ENCODE data around the gene TEFM.
"Not testable (repeated sequence)": the region's sequence is repeated elsewhere in the genome, so short reads cannot be mapped to it uniquely, and the experiment has no call there.

TEFM gene

DNA sequence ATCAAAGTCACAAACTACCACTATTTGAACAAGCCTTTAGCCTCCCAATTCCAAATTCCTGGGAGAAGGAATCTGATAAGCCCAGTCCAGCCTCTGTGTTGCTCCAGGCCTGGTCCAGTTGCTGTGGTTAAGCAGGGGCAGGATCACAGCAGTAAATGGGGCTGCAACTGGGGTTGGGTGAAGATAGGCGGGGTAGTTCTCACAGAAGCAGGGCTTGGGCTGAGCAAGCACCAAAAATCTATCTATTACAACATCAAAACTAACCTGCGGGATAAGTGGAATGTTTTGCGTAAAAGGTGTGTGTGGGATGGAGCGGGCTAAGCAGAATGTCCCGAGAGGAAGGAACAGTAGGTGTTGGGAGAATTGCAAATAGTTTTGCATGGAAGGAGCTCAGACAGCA lies 41.8 kb upstream of the TEFM start:
- H3K27me3 Mint-ChIP-seq (ENCODE audit: low read depth, poor library complexity) = peaks cover 13% of the 10 kb centered on the region
- H3K27ac Mint-ChIP-seq = no peak overlapping the region
- TF ChIP-seq, protein P1, sequence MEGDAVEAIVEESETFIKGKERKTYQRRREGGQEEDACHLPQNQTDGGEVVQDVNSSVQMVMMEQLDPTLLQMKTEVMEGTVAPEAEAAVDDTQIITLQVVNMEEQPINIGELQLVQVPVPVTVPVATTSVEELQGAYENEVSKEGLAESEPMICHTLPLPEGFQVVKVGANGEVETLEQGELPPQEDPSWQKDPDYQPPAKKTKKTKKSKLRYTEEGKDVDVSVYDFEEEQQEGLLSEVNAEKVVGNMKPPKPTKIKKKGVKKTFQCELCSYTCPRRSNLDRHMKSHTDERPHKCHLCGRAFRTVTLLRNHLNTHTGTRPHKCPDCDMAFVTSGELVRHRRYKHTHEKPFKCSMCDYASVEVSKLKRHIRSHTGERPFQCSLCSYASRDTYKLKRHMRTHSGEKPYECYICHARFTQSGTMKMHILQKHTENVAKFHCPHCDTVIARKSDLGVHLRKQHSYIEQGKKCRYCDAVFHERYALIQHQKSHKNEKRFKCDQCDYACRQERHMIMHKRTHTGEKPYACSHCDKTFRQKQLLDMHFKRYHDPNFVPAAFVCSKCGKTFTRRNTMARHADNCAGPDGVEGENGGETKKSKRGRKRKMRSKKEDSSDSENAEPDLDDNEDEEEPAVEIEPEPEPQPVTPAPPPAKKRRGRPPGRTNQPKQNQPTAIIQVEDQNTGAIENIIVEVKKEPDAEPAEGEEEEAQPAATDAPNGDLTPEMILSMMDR (IDR thresholded peaks at IDR 0.05) = no peak
- H3K4me3 Mint-ChIP-seq = no peak overlapping the region
- DNase-seq = no peak
- no peaks in the 10 kb centered on the region for H3K36me3 Mint-ChIP-seq (ENCODE audit: low read depth)
- H3K9me3 Mint-ChIP-seq = no peaks in the 10 kb centered on the region
- H3K4me1 Mint-ChIP-seq = no peaks in the 10 kb centered on the region

DNA sequence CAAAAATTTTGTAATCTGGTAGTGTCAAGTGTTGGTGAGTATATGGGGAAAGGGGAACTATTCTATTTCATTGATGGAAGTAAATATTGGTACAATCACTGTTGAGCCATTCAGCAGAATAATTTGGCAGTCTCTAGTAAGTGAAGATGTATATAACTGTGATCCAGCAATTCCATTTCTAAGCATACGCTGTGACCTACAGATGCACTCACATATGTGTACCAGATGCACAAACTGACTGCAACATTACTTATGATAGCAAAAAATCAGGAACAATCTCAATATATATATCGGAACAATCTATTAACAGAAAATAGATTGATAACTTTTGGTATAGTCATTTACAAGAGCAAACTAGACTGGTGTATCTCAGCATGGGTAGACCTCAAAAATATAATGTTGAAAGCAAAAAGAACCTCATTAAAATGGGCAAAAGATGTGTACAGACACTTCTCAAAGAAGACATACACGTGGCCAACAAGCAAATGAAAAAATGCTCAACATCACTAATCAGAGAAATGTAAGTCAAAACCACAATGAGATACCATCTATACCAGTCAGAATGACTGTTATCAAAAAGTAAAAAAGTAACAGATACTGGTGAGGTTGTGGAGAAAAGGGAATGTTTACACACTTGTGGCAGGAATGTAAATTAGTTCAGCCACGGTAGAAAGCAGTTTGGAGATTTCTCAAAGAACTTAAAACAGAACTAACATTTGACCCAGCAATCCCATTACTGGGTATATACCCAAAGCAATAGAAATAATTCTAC lies 36.5 kb upstream of the TEFM start:
- H3K27ac Mint-ChIP-seq = no peak overlapping the region

DNA sequence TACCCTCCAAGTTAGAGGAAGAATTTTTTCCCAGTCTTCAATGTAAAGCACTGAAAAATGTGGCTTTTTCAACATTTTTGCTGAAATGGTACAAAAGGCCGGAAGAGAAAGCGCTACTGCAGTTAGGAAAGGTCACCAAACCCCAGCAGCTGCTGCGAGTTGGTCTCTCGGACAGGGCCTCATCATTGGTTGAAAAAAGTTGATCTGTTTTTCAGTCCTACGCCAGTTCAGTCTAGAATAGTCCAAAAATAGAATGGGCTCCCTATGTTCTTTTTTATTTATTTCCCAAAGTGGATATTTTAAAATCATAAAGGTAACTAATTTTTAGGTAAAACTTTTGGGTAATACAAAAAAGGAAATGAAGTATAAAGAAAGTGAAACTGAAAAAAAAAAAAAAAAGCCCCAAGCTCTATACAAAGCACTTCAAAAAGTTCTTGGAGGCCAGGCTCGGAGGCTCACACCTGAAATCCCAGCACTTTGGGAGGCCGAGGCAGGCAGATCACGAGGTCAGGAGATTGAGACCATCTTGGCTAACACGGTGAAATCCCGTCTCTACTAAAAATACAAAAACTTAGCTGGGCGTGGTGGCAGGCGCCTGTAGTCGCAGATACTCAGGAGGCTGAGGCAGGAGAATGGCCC lies 33.1 kb upstream of the TEFM start:
- no peak overlapping the region for H3K4me3 Mint-ChIP-seq
- H3K4me1 Mint-ChIP-seq = no peaks in the 10 kb centered on the region
- no peak for DNase-seq
- peaks cover 6% of the 10 kb centered on the region for H3K9me3 Mint-ChIP-seq
- no peaks in the 10 kb centered on the region for H3K36me3 Mint-ChIP-seq (ENCODE audit: low read depth)
- no peak overlapping the region for H3K27ac Mint-ChIP-seq
- H3K27me3 Mint-ChIP-seq (ENCODE audit: low read depth, poor library complexity) = peaks cover 22% of the 10 kb centered on the region
- TF ChIP-seq, protein P1 (IDR thresholded peaks at IDR 0.05) = no peak

More for the DNA sequence above, 36.5 kb upstream of the TEFM start:
- H3K36me3 Mint-ChIP-seq (ENCODE audit: low read depth) = no peaks in the 10 kb centered on the region
- no peak overlapping the region for H3K4me3 Mint-ChIP-seq
- TF ChIP-seq, protein P1 (IDR thresholded peaks at IDR 0.05) = no peak
- H3K9me3 Mint-ChIP-seq = peaks cover 6% of the 10 kb centered on the region
- H3K4me1 Mint-ChIP-seq = no peaks in the 10 kb centered on the region
- no peak for DNase-seq
- H3K27me3 Mint-ChIP-seq (ENCODE audit: low read depth, poor library complexity) = peaks cover 13% of the 10 kb centered on the region

GRCh38 chr17:30933966-30934365 lies 27.9 kb upstream of the TEFM start:
- TF ChIP-seq, protein P1 (IDR thresholded peaks at IDR 0.05) = no peak
- Mint-ChIP-seq H3K27ac (no peak overlapping the region), H3K4me1 (no peaks in the 10 kb centered on the region), H3K9me3 (no peaks in the 10 kb centered on the region), H3K4me3 (no peak overlapping the region), H3K36me3 (ENCODE audit: low read depth) (no peaks in the 10 kb centered on the region), H3K27me3 (ENCODE audit: low read depth, poor library complexity) (peaks cover 48% of the 10 kb centered on the region)
- DNase-seq = no peak

DNA sequence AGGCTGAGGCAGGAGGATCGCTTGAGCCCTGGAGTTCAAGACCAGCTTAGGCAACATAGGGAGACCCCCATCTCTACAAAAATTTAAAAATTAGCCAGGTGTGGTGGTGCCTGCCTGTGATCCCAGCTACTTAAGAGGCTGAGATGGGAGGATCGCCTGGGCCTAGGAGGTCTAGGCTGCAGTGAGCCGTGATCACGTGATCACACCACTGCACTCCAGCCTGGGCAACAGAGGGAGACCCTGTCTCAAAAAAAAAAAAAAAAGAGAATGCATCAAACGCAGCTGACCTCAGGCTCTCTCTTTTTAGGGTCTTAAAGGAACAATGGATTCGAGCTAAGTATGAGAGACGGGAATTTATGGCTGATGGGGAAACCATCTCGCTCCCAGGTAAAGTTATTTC lies 25.5 kb upstream of the TEFM start:
- H3K9me3 Mint-ChIP-seq; H3K4me3 Mint-ChIP-seq; DNase-seq; H3K4me1 Mint-ChIP-seq; H3K36me3 Mint-ChIP-seq (ENCODE audit: low read depth); H3K27ac Mint-ChIP-seq: not testable (repeated sequence)
- H3K27me3 Mint-ChIP-seq (ENCODE audit: low read depth, poor library complexity) = peaks cover 53% of the 10 kb centered on the region

DNA sequence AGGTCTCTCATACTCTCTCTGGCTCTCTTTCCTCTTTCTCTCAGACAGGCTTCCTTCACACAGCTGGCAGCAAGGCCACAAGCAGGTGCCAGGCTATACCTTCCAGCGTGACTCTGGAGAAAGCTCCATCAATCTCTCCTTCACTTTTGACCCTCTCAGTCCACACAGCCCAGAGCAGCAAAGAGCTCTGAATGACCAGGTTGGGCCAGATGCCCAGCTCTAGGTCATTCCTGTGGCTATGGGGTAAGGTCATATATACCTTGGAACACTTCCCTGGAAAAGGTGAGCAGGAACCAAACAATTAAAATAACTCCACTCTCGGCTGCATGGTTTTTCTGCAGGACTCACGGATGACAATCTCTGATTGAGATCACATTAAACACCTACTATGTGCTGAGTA lies 24.5 kb upstream of the TEFM start:
- Mint-ChIP-seq H3K27me3 (ENCODE audit: low read depth, poor library complexity) (peaks cover 60% of the 10 kb centered on the region), H3K27ac (no peak overlapping the region), H3K9me3 (no peaks in the 10 kb centered on the region), H3K4me3 (no peak overlapping the region), H3K36me3 (ENCODE audit: low read depth) (no peaks in the 10 kb centered on the region), H3K4me1 (no peaks in the 10 kb centered on the region)
- TF ChIP-seq, protein P1 (IDR thresholded peaks at IDR 0.05) = no peak
- no peak for DNase-seq

- H3K36me3 Mint-ChIP-seq (ENCODE audit: low read depth); H3K9me3 Mint-ChIP-seq; H3K4me1 Mint-ChIP-seq; H3K27ac Mint-ChIP-seq; H3K4me3 Mint-ChIP-seq; DNase-seq: not testable (repeated sequence)
- H3K27me3 Mint-ChIP-seq (ENCODE audit: low read depth, poor library complexity) = peaks cover 61% of the 10 kb centered on the region
These were observed 23.8 kb upstream of the TEFM start for GRCh38 chr17:30929861-30930260.

All from nephron progenitor cell (in vitro differentiated cells).